Cardiac fibroblast (primary cell): ENCODE measurements around the gene TMED10.
A peak's percentile ranks its signal among the peaks of the same experiment; 100 is the strongest.

Source experiments
- DNase-seq, 2 donors: peaks; one replicate each; pipeline versions ENCODE4 v3.0.0 to v3.0.0-alpha.2; 2010; ENCODE audit warnings: low read depth in 2 of 2
- H3K4me3 ChIP-seq, 2 donors: replicated peaks in 1 of 2; 1 replicate in 1 of 2; 2 replicates in 1 of 2; pipeline ENCODE4 v1.5.1; 2011; ENCODE audit warnings: low read depth in 2 of 2, low read length in 2 of 2, mild to moderate bottlenecking in 2 of 2, moderate library complexity in 1 of 2
- CTCF ChIP-seq: IDR thresholded peaks from one replicate; pipeline ENCODE4 v1.5.1; 2011; ENCODE audit warnings: low read depth, mild to moderate bottlenecking, low read length, inconsistent platforms

Gene TMED10

GRCh38 chr14:75165586-75166391 is 10.6 kb downstream of the TMED10 start:
- no peak for TF ChIP-seq CTCF
- no peak overlapping the region for H3K4me3 ChIP-seq
- peak; percentile 41 to 74 for DNase-seq

GRCh38 chr14:75164809-75165208 is 11.6 kb downstream of the TMED10 start:
- TF ChIP-seq CTCF: no peak
- DNase-seq: no peak
- H3K4me3 ChIP-seq: no peak overlapping the region

- DNase-seq: no peak
- no peak overlapping the region for H3K4me3 ChIP-seq
- no peak for TF ChIP-seq CTCF
These were observed 12.7 kb downstream of the TMED10 start for GRCh38 chr14:75163677-75164076.

GRCh38 chr14:75162631-75163030 is 13.8 kb downstream of the TMED10 start:
- DNase-seq: no peak
- H3K4me3 ChIP-seq: no peak overlapping the region
- no peak for TF ChIP-seq CTCF

- TF ChIP-seq CTCF: no peak
- peak in 1 of 2 donors; percentile 53 for DNase-seq
These were observed 17.4 kb downstream of the TMED10 start for GRCh38 chr14:75158843-75159614.

GRCh38 chr14:75156901-75157300 is 19.5 kb downstream of the TMED10 start:
- H3K4me3 ChIP-seq: no peak overlapping the region
- no peak for DNase-seq
- TF ChIP-seq CTCF: no peak

More at GRCh38 chr14:75158843-75159614, 17.4 kb downstream of the TMED10 start:
- no peak overlapping the region for H3K4me3 ChIP-seq
